Muscle of leg (tissue), 11 donors: ENCODE results near the gene PIGU. TPM values are rescaled to one million over a fixed set of nuclear protein-coding genes. Genes with fewer than 3 reads are reported as not detected.

Experiments
- DNase-seq: peaks from one replicate; pipeline ENCODE4 v3.0.0; 2013
- H3K27ac ChIP-seq: one replicate; pipeline ENCODE4 v1.5.1; 2013; ENCODE audit warnings: mild to moderate bottlenecking, low read length, control low read depth
- H3K27me3 ChIP-seq: one replicate; pipeline ENCODE4 v1.6.1; 2013; ENCODE audit warnings: low read length; ENCODE audit not compliant: control insufficient read depth, insufficient read depth
- H3K36me3 ChIP-seq: one replicate; pipeline ENCODE4 v1.6.1; 2013; ENCODE audit warnings: low read length; ENCODE audit not compliant: control insufficient read depth, insufficient read depth
- H3K4me1 ChIP-seq: one replicate; pipeline ENCODE4 v1.6.1; 2013; ENCODE audit warnings: low read length; ENCODE audit not compliant: control insufficient read depth, insufficient read depth
- H3K4me3 ChIP-seq: one replicate; pipeline ENCODE4 v1.5.1; 2013; ENCODE audit warnings: low read length, control low read depth
- H3K9me3 ChIP-seq: replicated peaks from 2 replicates; pipeline ENCODE4 v1.6.1; 2013; ENCODE audit warnings: low read depth, low read length; ENCODE audit not compliant: control insufficient read depth
- WGBS: methylation state at CpG from one replicate; pipeline ENCODE4 v1.1.5; 2013; ENCODE audit warnings: missing lambda C conversion rate; ENCODE audit not compliant: insufficient coverage; 5-methylcytosine and 5-hydroxymethylcytosine counted together
- polyA plus RNA-seq, 8 donors: library from polyadenylated mRNA; unstranded; fragments of 120-200 nt; gene quantifications; one replicate each; pipeline versions ENCODE4 v1.2.1 to v1.2.3, GENCODE V29; 2013; ENCODE audit warnings: inconsistent platforms in 1 of 8, low replicate concordance in 1 of 8; ENCODE audit not compliant: insufficient read length in 8 of 8, insufficient read depth in 1 of 8
- total RNA-seq: library from RNA; stranded (reverse); fragments of 120-200 nt; gene quantifications from one replicate; pipeline ENCODE4 v1.2.4, GENCODE V29; 2013

Gene PIGU
- total and polyA plus RNA-seq, 9 donors: 13.1 to 26.8 (median 23.8) TPM

DNA sequence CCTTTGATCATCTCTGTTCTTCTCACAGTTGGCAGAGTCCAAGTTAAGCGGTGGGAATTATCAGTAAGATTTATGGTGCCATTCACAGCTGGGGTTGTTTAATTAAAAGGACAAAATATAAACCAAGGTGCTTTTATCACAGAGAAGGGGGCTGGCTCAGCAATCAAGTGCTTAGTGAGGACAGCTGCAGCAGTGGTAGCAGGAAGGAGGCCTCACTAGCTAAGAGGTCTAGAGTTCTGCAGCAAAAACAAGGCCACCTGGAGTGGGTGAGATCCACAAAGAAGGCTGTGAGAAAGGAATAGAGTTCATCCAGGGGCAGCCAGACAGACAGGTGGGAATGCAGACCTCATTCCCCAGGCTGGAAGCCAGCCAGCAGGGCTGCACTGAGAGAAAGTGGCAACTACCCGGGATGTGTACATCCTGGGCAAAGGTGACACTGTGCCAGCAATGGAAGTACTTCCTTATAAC lies 37.1 kb downstream of the PIGU start:
- Histone ChIP-seq H3K9me3 (no peaks in the 10 kb centered on the region), H3K27me3 (no peaks in the 10 kb centered on the region), H3K4me1 (peaks cover 4% of the 10 kb centered on the region), H3K4me3 (no peak overlapping the region), H3K36me3 (peaks cover 23% of the 10 kb centered on the region), H3K27ac (no peak overlapping the region)
- peak; percentile 12 for DNase-seq
- WGBS: 63% methylated on average over 1 of the region's 2 CpGs

DNA sequence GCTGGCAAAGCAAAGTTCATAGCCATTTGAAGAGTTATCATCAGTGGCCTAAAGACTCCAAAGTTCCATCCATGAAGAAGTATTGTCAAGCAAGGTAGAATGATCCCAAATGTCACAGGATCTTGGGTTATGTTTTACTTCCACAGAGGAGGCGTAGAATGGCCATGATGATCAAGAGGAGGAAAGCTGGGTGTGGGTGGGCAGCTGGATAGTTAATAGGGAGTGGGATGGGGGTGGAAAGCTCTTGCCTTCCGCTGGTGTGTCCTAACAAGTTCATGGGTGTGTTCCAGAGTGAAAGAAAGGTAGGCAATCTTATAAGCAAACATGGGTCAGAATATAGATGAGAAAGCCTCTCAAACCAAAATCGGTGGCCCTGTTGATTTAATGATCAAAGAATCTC lies 38.4 kb downstream of the PIGU start:
- H3K9me3 ChIP-seq: no peaks in the 10 kb centered on the region
- peaks cover 25% of the 10 kb centered on the region for H3K36me3 ChIP-seq
- H3K4me3 ChIP-seq: no peak overlapping the region
- no peak overlapping the region for H3K27ac ChIP-seq
- no peaks in the 10 kb centered on the region for H3K27me3 ChIP-seq
- no peak for DNase-seq
- 100% methylated on average over 2 of the region's 3 CpGs for WGBS
- H3K4me1 ChIP-seq: peaks cover 4% of the 10 kb centered on the region

DNA sequence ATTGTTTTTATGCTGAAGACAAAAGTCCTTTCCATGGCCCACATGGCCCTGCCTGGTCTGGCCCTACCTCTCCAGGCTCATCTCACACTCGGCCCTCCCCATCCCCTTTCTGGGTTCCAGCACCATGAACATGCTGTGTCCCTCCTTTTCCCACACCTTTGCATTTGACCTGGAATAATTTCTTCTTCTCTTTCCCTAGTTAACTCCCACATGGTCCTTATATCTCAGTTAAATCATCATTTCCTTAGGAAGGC lies 38.9 kb downstream of the PIGU start:
- Histone ChIP-seq H3K9me3 (no peaks in the 10 kb centered on the region), H3K4me3 (no peak overlapping the region), H3K36me3 (peaks cover 29% of the 10 kb centered on the region), H3K27me3 (no peaks in the 10 kb centered on the region), H3K27ac (no peak overlapping the region), H3K4me1 (peaks cover 4% of the 10 kb centered on the region)
- 92% methylated on average over 1 of the region's 1 CpG for WGBS
- no peak for DNase-seq

- H3K27ac ChIP-seq: peak overlapping the region; percentile 7
- no peaks in the 10 kb centered on the region for H3K9me3 ChIP-seq
- H3K4me1 ChIP-seq: peaks cover 4% of the 10 kb centered on the region
- peak; percentile 32 for DNase-seq
- no peak overlapping the region for H3K4me3 ChIP-seq
- no peaks in the 10 kb centered on the region for H3K27me3 ChIP-seq
- WGBS: 100% methylated on average over 1 of the region's 5 CpGs
- peaks cover 30% of the 10 kb centered on the region for H3K36me3 ChIP-seq
These were observed 39.5 kb downstream of the PIGU start for GRCh38 chr20:34637245-34638038.

GRCh38 chr20:34636648-34637047 lies 40.2 kb downstream of the PIGU start:
- Histone ChIP-seq H3K36me3 (peaks cover 33% of the 10 kb centered on the region), H3K27ac (peak overlapping the region; percentile 7), H3K4me1 (peaks cover 4% of the 10 kb centered on the region), H3K9me3 (no peaks in the 10 kb centered on the region), H3K27me3 (no peaks in the 10 kb centered on the region), H3K4me3 (no peak overlapping the region)
- WGBS: 100% methylated on average over 1 of the region's 3 CpGs
- no peak for DNase-seq

- Histone ChIP-seq H3K4me3 (no peak overlapping the region), H3K27me3 (no peaks in the 10 kb centered on the region), H3K27ac (no peak overlapping the region), H3K36me3 (peaks cover 39% of the 10 kb centered on the region), H3K9me3 (no peaks in the 10 kb centered on the region), H3K4me1 (no peaks in the 10 kb centered on the region)
- 81% methylated on average over 2 of the region's 3 CpGs for WGBS
- no peak for DNase-seq
These were observed 42.5 kb downstream of the PIGU start for GRCh38 chr20:34634392-34634791.

DNA sequence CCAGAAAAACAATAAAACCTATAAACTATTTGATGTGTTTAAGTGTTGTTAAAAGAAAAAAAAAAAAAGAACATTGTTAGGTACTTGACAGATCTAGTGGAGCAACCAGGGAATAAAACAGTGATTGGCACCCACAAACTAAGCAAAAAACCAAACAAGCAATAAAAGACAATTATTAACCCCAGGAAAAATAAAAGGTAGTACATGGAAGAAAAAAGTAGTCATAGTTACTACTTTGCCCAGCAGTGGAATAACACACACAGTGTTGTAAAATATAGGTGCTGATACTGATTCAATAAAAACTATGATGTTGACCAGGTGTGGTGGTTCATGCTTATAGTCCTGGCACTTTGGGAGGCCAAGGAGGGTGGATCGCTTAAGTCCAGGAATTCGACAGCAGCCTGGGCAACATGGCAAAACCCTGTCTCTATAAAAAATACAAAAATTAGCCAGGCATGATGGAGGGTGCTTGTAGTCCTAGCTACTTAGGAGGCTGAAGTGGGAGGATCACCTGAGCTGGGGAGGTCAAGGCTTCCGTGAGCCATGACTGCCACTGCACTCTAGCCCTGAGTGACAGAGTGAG lies 43.9 kb downstream of the PIGU start:
- DNase-seq: no peak
- Histone ChIP-seq H3K4me3 (no peak overlapping the region), H3K27me3 (no peaks in the 10 kb centered on the region), H3K9me3 (no peaks in the 10 kb centered on the region), H3K36me3 (peaks cover 35% of the 10 kb centered on the region), H3K27ac (no peak overlapping the region), H3K4me1 (no peaks in the 10 kb centered on the region)
- no CpG with 5 or more reads among the region's 3 CpGs for WGBS

DNA sequence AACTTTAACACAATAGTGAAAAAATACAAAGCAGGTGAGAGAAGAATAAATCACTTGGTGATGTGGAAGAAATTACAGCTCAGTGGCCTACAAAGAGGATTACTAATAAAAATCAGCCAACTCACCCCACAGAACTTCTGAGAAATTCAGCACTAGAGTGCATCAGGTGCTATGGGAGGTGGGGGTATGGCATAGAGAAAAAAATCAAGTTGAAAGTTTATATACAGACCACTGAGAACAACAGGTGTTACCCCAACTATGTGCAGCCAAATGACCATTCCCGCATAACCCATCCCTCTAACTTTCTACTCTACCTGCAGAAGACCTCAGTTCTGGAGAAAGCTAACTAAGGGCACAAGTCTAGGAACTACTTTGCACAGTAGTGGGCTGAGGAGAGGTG lies 47.0 kb downstream of the PIGU start:
- no peak overlapping the region for H3K4me3 ChIP-seq
- H3K27me3 ChIP-seq: no peaks in the 10 kb centered on the region
- WGBS: no CpG with 5 or more reads among the region's 1 CpG
- no peak overlapping the region for H3K27ac ChIP-seq
- no peaks in the 10 kb centered on the region for H3K4me1 ChIP-seq
- no peaks in the 10 kb centered on the region for H3K9me3 ChIP-seq
- DNase-seq: no peak
- H3K36me3 ChIP-seq: peaks cover 22% of the 10 kb centered on the region

DNA sequence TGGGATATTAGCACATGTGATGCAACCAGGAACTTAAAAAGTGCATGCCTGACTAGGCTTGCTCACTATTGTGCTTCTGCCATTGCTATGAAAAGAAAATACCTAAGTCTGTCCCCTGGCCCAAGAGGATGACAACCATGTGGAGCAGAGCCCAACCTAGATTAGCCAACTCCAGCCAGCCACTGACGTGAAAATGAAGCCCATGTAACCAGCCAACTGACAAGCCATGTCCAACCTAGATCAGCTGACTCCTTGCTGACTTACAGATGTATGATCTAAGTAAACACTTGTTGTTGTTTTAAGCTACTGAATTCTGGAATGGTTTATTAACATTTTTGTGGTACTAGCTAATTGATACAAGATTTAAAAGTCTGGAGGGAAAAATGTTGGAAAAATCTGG lies 47.5 kb downstream of the PIGU start:
- DNase-seq: no peak
- H3K9me3 ChIP-seq: no peaks in the 10 kb centered on the region
- no CpG with 5 or more reads among the region's 1 CpG for WGBS
- no peaks in the 10 kb centered on the region for H3K4me1 ChIP-seq
- H3K27ac ChIP-seq: no peak overlapping the region
- H3K27me3 ChIP-seq: no peaks in the 10 kb centered on the region
- no peak overlapping the region for H3K4me3 ChIP-seq
- peaks cover 22% of the 10 kb centered on the region for H3K36me3 ChIP-seq

GRCh38 chr20:34628026-34628425 lies 48.9 kb downstream of the PIGU start:
- H3K4me1 ChIP-seq: no peaks in the 10 kb centered on the region
- no peaks in the 10 kb centered on the region for H3K9me3 ChIP-seq
- no peak overlapping the region for H3K4me3 ChIP-seq
- DNase-seq: no peak
- no peaks in the 10 kb centered on the region for H3K27me3 ChIP-seq
- peaks cover 21% of the 10 kb centered on the region for H3K36me3 ChIP-seq
- no peak overlapping the region for H3K27ac ChIP-seq
- WGBS: no CpG with 5 or more reads among the region's 2 CpGs
